ENCODE data around the gene ARHGEF10L.
A peak's percentile ranks its signal among the peaks of the same experiment; 100 is the strongest.

ARHGEF10L gene

GRCh38 chr1:17572264-17572985 is 32.9 kb downstream of the ARHGEF10L start:
- no peak for DNase-seq

- DNase-seq = no peak
Observed at GRCh38 chr1:17573518-17574041, 34.1 kb downstream of the ARHGEF10L start.

- DNase-seq = no peak
Observed at GRCh38 chr1:17574516-17574915, 35.0 kb downstream of the ARHGEF10L start.

- DNase-seq = no peak
Observed at GRCh38 chr1:17575797-17576518, 36.5 kb downstream of the ARHGEF10L start.

- no peak for DNase-seq
Observed at GRCh38 chr1:17576519-17576853, 37.0 kb downstream of the ARHGEF10L start.

- no peak for DNase-seq
Observed at GRCh38 chr1:17577907-17578297, 38.4 kb downstream of the ARHGEF10L start.

- DNase-seq = no peak
Observed at GRCh38 chr1:17579951-17580939, 40.7 kb downstream of the ARHGEF10L start.

- DNase-seq = no peak
Observed at GRCh38 chr1:17581389-17582123, 42.1 kb downstream of the ARHGEF10L start.

GRCh38 chr1:17582124-17582774 is 42.8 kb downstream of the ARHGEF10L start:
- DNase-seq = no peak

- no peak for DNase-seq
Observed at GRCh38 chr1:17584539-17584938, 45.0 kb downstream of the ARHGEF10L start.

- no peak for DNase-seq
Observed at GRCh38 chr1:17585266-17585987, 45.9 kb downstream of the ARHGEF10L start.

GRCh38 chr1:17586172-17586964 is 46.9 kb downstream of the ARHGEF10L start:
- peak in 1 of 2 experiments; percentile 10 for DNase-seq

GRCh38 chr1:17587693-17588047 is 48.2 kb downstream of the ARHGEF10L start:
- DNase-seq = peak in 1 of 2 experiments; percentile 66

GRCh38 chr1:17588048-17588871 is 48.8 kb downstream of the ARHGEF10L start:
- no peak for DNase-seq

- DNase-seq = no peak
Observed at GRCh38 chr1:17591814-17592430, 52.4 kb downstream of the ARHGEF10L start.

- DNase-seq = no peak
Observed at GRCh38 chr1:17594026-17594425, 54.5 kb downstream of the ARHGEF10L start.

- no peak for DNase-seq
Observed at GRCh38 chr1:17594690-17595601, 55.4 kb downstream of the ARHGEF10L start.

GRCh38 chr1:17595602-17595925 is 56.1 kb downstream of the ARHGEF10L start:
- no peak for DNase-seq
